ENCODE data around the gene RSAD2. TPM values are rescaled to one million over a fixed set of nuclear protein-coding genes. Genes with fewer than 3 reads are reported as not detected.

Gene RSAD2
- total RNA-seq, 1 experiment from 2014 or later: not detected

DNA sequence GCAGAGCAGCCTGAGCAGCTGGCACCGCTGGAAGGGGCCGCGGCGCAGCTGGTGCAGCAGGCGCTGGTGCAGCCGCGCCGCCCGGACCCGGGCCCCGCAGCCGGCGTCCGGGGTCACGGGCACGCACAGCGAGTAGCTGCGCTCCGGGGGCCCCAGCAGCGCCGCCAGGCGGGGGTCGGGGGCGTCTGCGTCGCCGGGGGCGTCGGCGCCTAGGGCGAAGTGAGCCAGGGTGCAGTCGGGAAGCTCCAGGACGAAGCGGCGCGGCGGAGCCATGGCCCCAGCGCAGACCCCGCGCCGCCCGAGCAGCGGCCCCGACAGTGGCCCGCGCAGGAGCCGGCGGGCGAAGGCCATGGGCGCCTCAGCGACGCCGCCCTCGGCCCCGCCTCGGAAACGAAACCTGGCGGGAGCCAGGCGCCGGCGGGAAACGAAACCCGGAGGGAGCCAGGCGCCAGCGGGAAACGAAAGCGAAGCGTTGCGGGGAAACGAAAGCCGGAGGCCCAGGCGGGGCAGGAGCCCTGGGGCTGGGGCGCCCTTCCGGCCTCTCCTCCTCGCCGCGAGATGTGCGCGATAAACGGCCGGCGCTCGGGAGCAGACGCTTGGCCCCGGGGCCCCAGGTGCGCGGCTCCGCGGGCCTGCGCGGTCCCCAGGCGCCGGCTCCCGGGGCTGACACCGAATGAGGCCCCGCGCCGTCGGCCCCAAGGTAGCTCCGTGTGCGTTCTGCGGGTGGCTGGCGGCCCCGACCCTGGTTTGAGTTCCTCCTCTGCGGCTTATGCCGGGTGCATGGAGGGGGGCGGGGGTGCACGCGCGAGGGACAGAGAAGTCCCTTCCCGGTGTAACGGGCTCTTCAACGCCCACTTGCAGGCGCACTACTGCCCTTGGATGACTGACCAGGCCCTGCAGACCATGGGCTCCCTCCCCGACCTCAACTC, 12.0 kb upstream of the RSAD2 start, which contains the start of gene CMPK2:
Gene CMPK2, minus strand, starts transcription at position 562 of the 929 bp plus-strand sequence. Its CDS starts 211 bp downstream, at position 351.
- intact Hi-C loops (cut with micrococcal nuclease; ENCODE audit: unreplicated experiment): no loop called here
- peaks cover 6% of the 10 kb centered on the region; the same call in 1 of the 2 replicates for H3K4me1 ChIP-seq (replicated peaks; ENCODE audit: insufficient read depth)

DNA sequence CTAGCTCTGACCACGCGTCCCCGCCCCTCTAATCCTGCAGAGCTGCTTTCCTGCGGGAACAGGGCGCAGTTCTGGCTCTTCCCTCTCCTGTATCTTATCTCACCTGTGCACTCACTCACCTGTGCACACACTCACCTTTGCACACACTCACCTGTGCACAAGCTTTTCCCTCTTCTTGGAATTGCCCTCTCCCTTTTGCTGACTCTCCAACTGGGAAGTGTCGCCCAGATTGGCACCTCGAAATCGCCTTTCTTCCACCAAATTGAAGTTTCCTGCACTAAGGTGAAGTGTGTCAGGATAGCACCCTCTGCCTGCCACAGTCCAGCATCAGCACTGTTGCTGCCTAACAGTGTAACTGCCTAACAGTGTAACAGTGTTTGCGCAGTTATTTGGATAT, 11.3 kb upstream of the RSAD2 start:
- H4K20me1 ChIP-seq (ENCODE audit: insufficient read depth): no peaks in the 10 kb centered on the region; the same call in 1 of the 2 replicates
- CTCF ChIA-PET: interaction anchor here (0.6 kb wide), 1 partner anchor 119 kb away, joined by 4 read pairs; no protein-coding TSS in a partner anchor
- no peak for DNase-seq
- no peak for TF ChIP-seq EZH2 (IDR thresholded peaks at IDR 0.05; ENCODE audit: low read depth)
- TF ChIP-seq, protein P1, sequence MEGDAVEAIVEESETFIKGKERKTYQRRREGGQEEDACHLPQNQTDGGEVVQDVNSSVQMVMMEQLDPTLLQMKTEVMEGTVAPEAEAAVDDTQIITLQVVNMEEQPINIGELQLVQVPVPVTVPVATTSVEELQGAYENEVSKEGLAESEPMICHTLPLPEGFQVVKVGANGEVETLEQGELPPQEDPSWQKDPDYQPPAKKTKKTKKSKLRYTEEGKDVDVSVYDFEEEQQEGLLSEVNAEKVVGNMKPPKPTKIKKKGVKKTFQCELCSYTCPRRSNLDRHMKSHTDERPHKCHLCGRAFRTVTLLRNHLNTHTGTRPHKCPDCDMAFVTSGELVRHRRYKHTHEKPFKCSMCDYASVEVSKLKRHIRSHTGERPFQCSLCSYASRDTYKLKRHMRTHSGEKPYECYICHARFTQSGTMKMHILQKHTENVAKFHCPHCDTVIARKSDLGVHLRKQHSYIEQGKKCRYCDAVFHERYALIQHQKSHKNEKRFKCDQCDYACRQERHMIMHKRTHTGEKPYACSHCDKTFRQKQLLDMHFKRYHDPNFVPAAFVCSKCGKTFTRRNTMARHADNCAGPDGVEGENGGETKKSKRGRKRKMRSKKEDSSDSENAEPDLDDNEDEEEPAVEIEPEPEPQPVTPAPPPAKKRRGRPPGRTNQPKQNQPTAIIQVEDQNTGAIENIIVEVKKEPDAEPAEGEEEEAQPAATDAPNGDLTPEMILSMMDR (conservative IDR thresholded peaks at IDR 0.05): no peak
- peaks cover 6% of the 10 kb centered on the region; the same call in 1 of the 2 replicates for H3K4me1 ChIP-seq (replicated peaks; ENCODE audit: insufficient read depth)
- H3F3A ChIP-seq (ENCODE audit: insufficient read depth, low read depth): no peaks in the 10 kb centered on the region
- H3K9me3 ChIP-seq (ENCODE audit: insufficient read depth, low read depth): no peaks in the 10 kb centered on the region
- no TSS peak for BruUV-seq (replicated peaks)
- peaks cover 27% of the 10 kb centered on the region; the same call in 1 of the 2 replicates for H3K27me3 ChIP-seq (ENCODE audit: insufficient read depth, low read depth)
- POLR2A ChIA-PET (ENCODE audit: unreplicated experiment): no interaction called here
- peak overlapping the region; percentile 88 for H3K4me2 ChIP-seq
- intact Hi-C loops (cut with micrococcal nuclease; ENCODE audit: unreplicated experiment): no loop called here
- H3K4me3 ChIP-seq: peak overlapping the region; percentile 52
- no peaks in the 10 kb centered on the region for H3K79me2 ChIP-seq (ENCODE audit: low read depth)
- peak overlapping the region; percentile 73 for H2AFZ ChIP-seq
- H3K9me2 ChIP-seq (ENCODE audit: insufficient read depth): no peaks in the 10 kb centered on the region
- no peaks in the 10 kb centered on the region for H3K36me3 ChIP-seq (ENCODE audit: low read depth)
- no peak overlapping the region for H3K27ac ChIP-seq

More for the DNA sequence above, 12.0 kb upstream of the RSAD2 start, which contains the start of gene CMPK2:
- TF ChIP-seq, protein P1 (conservative IDR thresholded peaks at IDR 0.05): no peak
- TF ChIP-seq EZH2 (IDR thresholded peaks at IDR 0.05; ENCODE audit: low read depth): no peak
- H2AFZ ChIP-seq: peak within 1 kb of the TSS; percentile 73
- no TSS peak for BruUV-seq (replicated peaks)
- H3F3A ChIP-seq (ENCODE audit: insufficient read depth, low read depth): no peaks in the 10 kb centered on the region
- H3K36me3 ChIP-seq (ENCODE audit: low read depth): no peaks in the 10 kb centered on the region
- H3K9me2 ChIP-seq (ENCODE audit: insufficient read depth): no peaks in the 10 kb centered on the region
- CTCF ChIA-PET: no interaction called here
- no peaks in the 10 kb centered on the region; the same call in 1 of the 2 replicates for H4K20me1 ChIP-seq (ENCODE audit: insufficient read depth)
- H3K27ac ChIP-seq: no peak within 1 kb of the TSS
- POLR2A ChIA-PET (ENCODE audit: unreplicated experiment): no interaction called here
- DNase-seq: peak in 1 of 2 experiments; percentile 10
- H3K4me3 ChIP-seq: peak within 1 kb of the TSS; percentile 52
- H3K9me3 ChIP-seq (ENCODE audit: insufficient read depth, low read depth): no peaks in the 10 kb centered on the region
- peak within 1 kb of the TSS; percentile 88 for H3K4me2 ChIP-seq
- H3K27me3 ChIP-seq (ENCODE audit: insufficient read depth, low read depth): peaks cover 27% of the 10 kb centered on the region; the same call in 1 of the 2 replicates
- no peaks in the 10 kb centered on the region for H3K79me2 ChIP-seq (ENCODE audit: low read depth)

DNA sequence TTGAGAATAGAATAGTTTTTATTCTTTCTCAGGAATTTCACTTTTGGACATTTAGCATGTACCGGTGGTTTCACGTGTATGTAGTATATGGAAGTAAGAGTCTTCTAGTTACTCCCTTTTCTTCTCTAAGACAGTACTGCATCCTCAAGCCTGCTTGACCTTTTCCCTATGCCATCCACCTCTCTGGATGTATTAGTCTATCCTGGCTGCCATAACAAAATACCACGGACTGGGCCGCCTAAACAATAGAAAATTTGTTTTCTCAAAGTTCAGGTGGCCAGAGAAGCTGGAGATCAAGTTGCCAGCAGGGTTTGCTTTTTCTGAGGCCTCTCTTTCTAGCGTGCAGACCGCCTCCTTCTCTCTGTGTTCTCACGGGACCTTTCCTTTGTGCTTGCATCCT, 10.6 kb upstream of the RSAD2 start:
- POLR2A ChIA-PET (ENCODE audit: unreplicated experiment): no interaction called here
- H3K79me2 ChIP-seq (ENCODE audit: low read depth): no peaks in the 10 kb centered on the region
- H3K36me3 ChIP-seq (ENCODE audit: low read depth): no peaks in the 10 kb centered on the region
- H3K27me3 ChIP-seq (ENCODE audit: insufficient read depth, low read depth): peaks cover 27% of the 10 kb centered on the region; the same call in 1 of the 2 replicates
- no peak overlapping the region for H2AFZ ChIP-seq
- H3K9me2 ChIP-seq (ENCODE audit: insufficient read depth): no peaks in the 10 kb centered on the region
- H3K4me2 ChIP-seq: no peak overlapping the region
- no peak for DNase-seq
- BruUV-seq (replicated peaks): no TSS peak
- CTCF ChIA-PET: no interaction called here
- no peaks in the 10 kb centered on the region for H3F3A ChIP-seq (ENCODE audit: insufficient read depth, low read depth)
- intact Hi-C loops (cut with micrococcal nuclease; ENCODE audit: unreplicated experiment): no loop called here
- H3K27ac ChIP-seq: no peak overlapping the region
- H3K4me1 ChIP-seq (replicated peaks; ENCODE audit: insufficient read depth): peaks cover 6% of the 10 kb centered on the region; the same call in 1 of the 2 replicates
- H4K20me1 ChIP-seq (ENCODE audit: insufficient read depth): no peaks in the 10 kb centered on the region; the same call in 1 of the 2 replicates
- H3K9me3 ChIP-seq (ENCODE audit: insufficient read depth, low read depth): no peaks in the 10 kb centered on the region
- no peak overlapping the region for H3K4me3 ChIP-seq
- TF ChIP-seq, protein P1 (conservative IDR thresholded peaks at IDR 0.05): no peak
- no peak for TF ChIP-seq EZH2 (IDR thresholded peaks at IDR 0.05; ENCODE audit: low read depth)

All from PC-9 (cell line).